ENCODE results near the gene VAMP8.

DNA sequence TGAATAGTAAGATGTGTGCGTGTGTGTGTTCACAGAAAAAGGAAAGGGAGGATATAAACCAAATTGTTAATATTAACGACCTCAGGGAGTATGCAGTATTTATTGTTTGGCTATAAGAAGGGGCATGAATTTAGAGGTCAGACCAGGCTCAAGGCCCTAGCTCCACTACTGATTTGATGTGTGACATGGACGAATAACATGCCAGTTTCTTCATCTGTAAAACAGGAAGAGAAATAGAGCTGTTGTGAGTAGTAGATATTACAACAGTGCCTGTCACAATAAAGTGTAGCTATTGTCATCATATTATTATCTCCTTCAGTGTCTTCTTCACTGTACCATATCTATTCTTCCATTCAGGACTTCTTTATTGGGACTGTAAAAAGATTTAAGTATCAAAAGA, 42.5 kb upstream of the VAMP8 start:
- TF ChIP-seq EZH2 (IDR thresholded peaks at IDR 0.05; ENCODE audit: low read depth, low read length, severe bottlenecking), result no peak
- TF ChIP-seq TBP (IDR thresholded peaks at IDR 0.05; ENCODE audit: low read depth, low read length), result no peak
- TF ChIP-seq, protein P1, sequence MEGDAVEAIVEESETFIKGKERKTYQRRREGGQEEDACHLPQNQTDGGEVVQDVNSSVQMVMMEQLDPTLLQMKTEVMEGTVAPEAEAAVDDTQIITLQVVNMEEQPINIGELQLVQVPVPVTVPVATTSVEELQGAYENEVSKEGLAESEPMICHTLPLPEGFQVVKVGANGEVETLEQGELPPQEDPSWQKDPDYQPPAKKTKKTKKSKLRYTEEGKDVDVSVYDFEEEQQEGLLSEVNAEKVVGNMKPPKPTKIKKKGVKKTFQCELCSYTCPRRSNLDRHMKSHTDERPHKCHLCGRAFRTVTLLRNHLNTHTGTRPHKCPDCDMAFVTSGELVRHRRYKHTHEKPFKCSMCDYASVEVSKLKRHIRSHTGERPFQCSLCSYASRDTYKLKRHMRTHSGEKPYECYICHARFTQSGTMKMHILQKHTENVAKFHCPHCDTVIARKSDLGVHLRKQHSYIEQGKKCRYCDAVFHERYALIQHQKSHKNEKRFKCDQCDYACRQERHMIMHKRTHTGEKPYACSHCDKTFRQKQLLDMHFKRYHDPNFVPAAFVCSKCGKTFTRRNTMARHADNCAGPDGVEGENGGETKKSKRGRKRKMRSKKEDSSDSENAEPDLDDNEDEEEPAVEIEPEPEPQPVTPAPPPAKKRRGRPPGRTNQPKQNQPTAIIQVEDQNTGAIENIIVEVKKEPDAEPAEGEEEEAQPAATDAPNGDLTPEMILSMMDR (IDR thresholded peaks at IDR 0.05; ENCODE audit: control extremely low read depth in 1 of 3, insufficient read depth in 1 of 3, low read depth in 1 of 3, low read length in 3 of 3), result no peak
- TF ChIP-seq POLR2AphosphoS5 (IDR thresholded peaks at IDR 0.05; ENCODE audit: low read depth, low read length), result no peak
- TF ChIP-seq SAP30 (IDR thresholded peaks at IDR 0.05; ENCODE audit: insufficient read depth, insufficient replicate concordance, low read length), result no peak
- TF ChIP-seq POLR2A (IDR thresholded peaks at IDR 0.05; ENCODE audit: control extremely low read depth in 1 of 2, low read depth in 2 of 2, low read length in 2 of 2), result no peak
- TF ChIP-seq BACH1 (IDR thresholded peaks at IDR 0.05; ENCODE audit: low read length), result no peak
- TF ChIP-seq NRF1 (IDR thresholded peaks at IDR 0.05; ENCODE audit: low read depth, low read length), result no peak
- no peak for TF ChIP-seq CREB1 (IDR thresholded peaks at IDR 0.05)

All from H1 (cell line).